Nucleus accumbens (tissue), 56 donors: Measurements from ENCODE around the gene ZNF618.

Experiments
- DNase-seq, 56 donors: peaks; one replicate each; lab custom pipeline; 2025; lab: John Stamatoyannopoulos, UW

ZNF618 gene

GRCh38 chr9:113932906-113933584 lies 56.9 kb downstream of the ZNF618 start:
- no peak for DNase-seq

- no peak for DNase-seq
These were observed 57.6 kb downstream of the ZNF618 start for GRCh38 chr9:113933671-113934070.

GRCh38 chr9:113934167-113934828 lies 58.2 kb downstream of the ZNF618 start:
- DNase-seq = no peak

GRCh38 chr9:113934829-113935676 lies 58.9 kb downstream of the ZNF618 start:
- no peak for DNase-seq

GRCh38 chr9:113935677-113936380 lies 59.7 kb downstream of the ZNF618 start:
- DNase-seq = no peak

- DNase-seq = no peak
These were observed 64.0 kb downstream of the ZNF618 start for GRCh38 chr9:113940077-113940476.

GRCh38 chr9:113941056-113941455 lies 64.9 kb downstream of the ZNF618 start:
- DNase-seq = no peak

- DNase-seq = no peak
These were observed 65.4 kb downstream of the ZNF618 start for GRCh38 chr9:113941526-113941925.

GRCh38 chr9:113943112-113944009 lies 67.3 kb downstream of the ZNF618 start:
- DNase-seq = no peak

- no peak for DNase-seq
These were observed 69.7 kb downstream of the ZNF618 start for GRCh38 chr9:113945784-113946183.

GRCh38 chr9:113946496-113947115 lies 70.5 kb downstream of the ZNF618 start:
- no peak for DNase-seq

GRCh38 chr9:113947941-113948340 lies 71.8 kb downstream of the ZNF618 start:
- no peak for DNase-seq

GRCh38 chr9:113948891-113949570 lies 72.9 kb downstream of the ZNF618 start:
- no peak for DNase-seq

- no peak for DNase-seq
These were observed 73.5 kb downstream of the ZNF618 start for GRCh38 chr9:113949571-113950078.

GRCh38 chr9:113950195-113951031 lies 74.3 kb downstream of the ZNF618 start:
- DNase-seq = no peak

GRCh38 chr9:113951032-113951372 lies 74.9 kb downstream of the ZNF618 start:
- DNase-seq = no peak

GRCh38 chr9:113952676-113953075 lies 76.6 kb downstream of the ZNF618 start:
- no peak for DNase-seq

GRCh38 chr9:113953531-113953930 lies 77.4 kb downstream of the ZNF618 start:
- DNase-seq = no peak
